SK-N-SH treated with all-trans-retinoic acid at 6 μM for 48 hours (cell line): ENCODE results near the gene RNF112.

Experiments used
- ATAC-seq: fragments of 200-7000 bp; cut with Tn5 transposase; 3 replicates; pipeline ENCODE4 v1.9.1; 2020; ENCODE audit warnings: mild to moderate bottlenecking, moderate library complexity
- ARNTL ChIP-seq: fragments of 450-650 bp; formaldehyde crosslinking; IDR thresholded peaks from 2 replicates; pipeline ENCODE4 v1.5.0; 2020; ENCODE audit warnings: low read depth, mild to moderate bottlenecking, moderate library complexity, borderline replicate concordance
- BACH2 ChIP-seq: fragments of 250-450 bp; sonication (Bioruptor Pico); IDR thresholded peaks from 2 replicates; pipeline ENCODE4 v1.9.0; 2021; ENCODE audit warnings: mild to moderate bottlenecking, borderline replicate concordance
- CREB5 ChIP-seq: fragments of 250-450 bp; sonication (Bioruptor Pico); IDR thresholded peaks from 2 replicates; pipeline ENCODE4 v1.5.1; 2020; ENCODE audit warnings: low read depth, mild to moderate bottlenecking, moderate library complexity
- CSDC2 ChIP-seq: fragments of 250-450 bp; sonication (Bioruptor Pico); IDR thresholded peaks from 2 replicates; pipeline ENCODE4 v1.5.0; 2020; ENCODE audit warnings: mild to moderate bottlenecking, moderate library complexity
- ESRRG ChIP-seq: fragments of 250-450 bp; sonication (Bioruptor Pico); IDR thresholded peaks from 2 replicates; pipeline ENCODE4 v1.6.1; 2021; ENCODE audit warnings: mild to moderate bottlenecking
- GLIS3 ChIP-seq: fragments of 250-450 bp; sonication (Bioruptor Pico); IDR thresholded peaks from 2 replicates; pipeline ENCODE4 v1.5.0; 2020; ENCODE audit warnings: mild to moderate bottlenecking, moderate library complexity
- ISL1 ChIP-seq: fragments of 250-450 bp; sonication (Bioruptor Pico); IDR thresholded peaks from 2 replicates; pipeline ENCODE4 v2.1.2; 2022; ENCODE audit warnings: mild to moderate bottlenecking, moderate library complexity
- OSR1 ChIP-seq: fragments of 250-450 bp; sonication (Bioruptor Pico); IDR thresholded peaks from 2 replicates; pipeline ENCODE4 v1.8.0; 2022; ENCODE audit warnings: moderate library complexity, mild to moderate bottlenecking, inconsistent platforms
- POU6F1 ChIP-seq: fragments of 250-450 bp; sonication (Bioruptor Pico); IDR thresholded peaks from 2 replicates; pipeline ENCODE4 v1.8.0; 2021; ENCODE audit warnings: low read depth, mild to moderate bottlenecking, moderate library complexity, borderline replicate concordance
- PPARA ChIP-seq: fragments of 250-450 bp; sonication (Bioruptor Pico); IDR thresholded peaks from 2 replicates; pipeline ENCODE4 v1.5.0; 2020; ENCODE audit warnings: mild to moderate bottlenecking, borderline replicate concordance
- RARB ChIP-seq: fragments of 250-450 bp; sonication (Bioruptor Pico); IDR thresholded peaks from 2 replicates; pipeline ENCODE4 v1.8.0; 2021; ENCODE audit warnings: mild to moderate bottlenecking, moderate library complexity
- SNAI2 ChIP-seq: fragments of 250-450 bp; sonication (Bioruptor Pico); IDR thresholded peaks from 2 replicates; pipeline ENCODE4 v1.5.0; 2020; ENCODE audit warnings: mild to moderate bottlenecking, moderate library complexity
- TCF4 ChIP-seq: fragments of 250-450 bp; sonication (Bioruptor Pico); IDR thresholded peaks from 2 replicates; pipeline ENCODE4 v1.8.0; 2021; ENCODE audit warnings: mild to moderate bottlenecking, moderate library complexity, borderline replicate concordance
- ZC3H10 ChIP-seq: fragments of 250-450 bp; sonication (Bioruptor Pico); IDR thresholded peaks from 2 replicates; pipeline ENCODE4 v1.5.1; 2021; ENCODE audit warnings: mild to moderate bottlenecking, moderate library complexity
- ZFP3 ChIP-seq: fragments of 250-450 bp; sonication (Bioruptor Pico); IDR thresholded peaks from 2 replicates; pipeline ENCODE4 v1.5.0; 2020; ENCODE audit warnings: mild to moderate bottlenecking, moderate library complexity
- ZFP30 ChIP-seq: fragments of 450-650 bp; formaldehyde crosslinking; IDR thresholded peaks from 2 replicates; pipeline ENCODE4 v1.5.0; 2022; ENCODE audit warnings: mild to moderate bottlenecking, moderate library complexity
- ZNF565 ChIP-seq: fragments of 450-650 bp; formaldehyde crosslinking; conservative IDR thresholded peaks from 2 replicates; pipeline ENCODE4 v1.5.0; 2020; ENCODE audit warnings: low read depth, mild to moderate bottlenecking, moderate library complexity
- ZNF70 ChIP-seq: fragments of 450-650 bp; formaldehyde crosslinking; IDR thresholded peaks from 2 replicates; pipeline ENCODE4 v1.5.0; 2020; ENCODE audit warnings: mild to moderate bottlenecking, moderate library complexity
- TF ChIP-seq, protein P1 (sequence below): fragments of 250-450 bp; sonication (Bioruptor Pico); IDR thresholded peaks from 2 replicates; pipeline ENCODE4 v1.8.0; 2020; ENCODE audit warnings: mild to moderate bottlenecking, moderate library complexity, borderline replicate concordance
- TF ChIP-seq, protein P2 (sequence below): fragments of 250-450 bp; sonication (Bioruptor Pico); IDR thresholded peaks from 2 replicates; pipeline ENCODE4 v1.5.1; 2021; ENCODE audit warnings: mild to moderate bottlenecking, moderate library complexity
- TF ChIP-seq, protein P3 (sequence below): fragments of 250-450 bp; sonication (Bioruptor Pico); IDR thresholded peaks from 2 replicates; pipeline ENCODE4 v1.5.0; 2020; ENCODE audit warnings: mild to moderate bottlenecking, moderate library complexity

Gene RNF112

DNA sequence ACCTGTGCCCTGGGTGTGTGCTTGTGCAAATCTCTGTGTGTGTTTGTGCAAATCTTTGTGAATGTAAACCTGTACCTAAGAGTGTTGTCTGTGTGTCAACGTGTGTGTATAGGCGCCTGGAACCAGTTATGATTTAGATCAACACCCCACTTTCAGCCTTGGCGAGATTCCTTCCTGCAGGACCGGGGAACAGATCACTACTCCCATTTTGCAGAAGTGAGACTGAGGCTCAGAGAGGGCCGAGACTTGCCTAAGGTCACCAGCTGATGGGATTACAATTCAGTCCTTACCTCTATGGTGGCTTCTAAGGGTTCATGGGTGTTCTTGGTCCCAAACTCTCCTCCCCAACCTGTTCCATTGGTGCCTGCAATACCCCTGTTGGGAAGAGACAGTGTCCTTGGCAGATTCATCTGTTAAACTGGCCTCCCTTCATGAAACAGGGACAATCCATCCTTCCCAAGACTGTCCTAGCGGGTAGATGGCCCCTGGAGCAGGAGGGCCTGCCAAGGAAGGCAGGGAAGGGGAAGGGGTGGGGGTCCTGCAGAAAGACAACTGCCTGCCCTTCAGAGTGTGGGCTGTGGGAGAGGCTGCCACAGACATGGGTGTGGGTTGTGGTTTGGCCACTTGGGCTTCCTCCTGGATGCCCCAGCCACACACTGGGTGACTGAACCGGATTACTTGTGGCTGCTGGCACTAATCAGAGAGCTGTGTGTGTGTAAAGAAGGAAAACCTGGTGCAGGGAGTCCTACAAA is 39.6 kb upstream of the RNF112 start:
- no peak for TF ChIP-seq SNAI2 (CRISPR knock-in tag)
- TF ChIP-seq ZNF70 (CRISPR knock-in tag), result no peak
- TF ChIP-seq POU6F1 (CRISPR knock-in tag), result no peak
- no peak for TF ChIP-seq TCF4 (CRISPR knock-in tag)
- TF ChIP-seq ZFP30 (CRISPR knock-in tag), result no peak
- TF ChIP-seq OSR1 (CRISPR knock-in tag), result no peak
- TF ChIP-seq, protein P1, sequence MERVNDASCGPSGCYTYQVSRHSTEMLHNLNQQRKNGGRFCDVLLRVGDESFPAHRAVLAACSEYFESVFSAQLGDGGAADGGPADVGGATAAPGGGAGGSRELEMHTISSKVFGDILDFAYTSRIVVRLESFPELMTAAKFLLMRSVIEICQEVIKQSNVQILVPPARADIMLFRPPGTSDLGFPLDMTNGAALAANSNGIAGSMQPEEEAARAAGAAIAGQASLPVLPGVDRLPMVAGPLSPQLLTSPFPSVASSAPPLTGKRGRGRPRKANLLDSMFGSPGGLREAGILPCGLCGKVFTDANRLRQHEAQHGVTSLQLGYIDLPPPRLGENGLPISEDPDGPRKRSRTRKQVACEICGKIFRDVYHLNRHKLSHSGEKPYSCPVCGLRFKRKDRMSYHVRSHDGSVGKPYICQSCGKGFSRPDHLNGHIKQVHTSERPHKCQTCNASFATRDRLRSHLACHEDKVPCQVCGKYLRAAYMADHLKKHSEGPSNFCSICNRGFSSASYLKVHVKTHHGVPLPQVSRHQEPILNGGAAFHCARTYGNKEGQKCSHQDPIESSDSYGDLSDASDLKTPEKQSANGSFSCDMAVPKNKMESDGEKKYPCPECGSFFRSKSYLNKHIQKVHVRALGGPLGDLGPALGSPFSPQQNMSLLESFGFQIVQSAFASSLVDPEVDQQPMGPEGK (CRISPR knock-in tag), result no peak
- TF ChIP-seq CSDC2 (CRISPR knock-in tag), result no peak
- TF ChIP-seq BACH2 (CRISPR knock-in tag), result no peak
- TF ChIP-seq ISL1 (CRISPR knock-in tag), result no peak
- TF ChIP-seq RARB (CRISPR knock-in tag), result no peak
- TF ChIP-seq, protein P2, sequence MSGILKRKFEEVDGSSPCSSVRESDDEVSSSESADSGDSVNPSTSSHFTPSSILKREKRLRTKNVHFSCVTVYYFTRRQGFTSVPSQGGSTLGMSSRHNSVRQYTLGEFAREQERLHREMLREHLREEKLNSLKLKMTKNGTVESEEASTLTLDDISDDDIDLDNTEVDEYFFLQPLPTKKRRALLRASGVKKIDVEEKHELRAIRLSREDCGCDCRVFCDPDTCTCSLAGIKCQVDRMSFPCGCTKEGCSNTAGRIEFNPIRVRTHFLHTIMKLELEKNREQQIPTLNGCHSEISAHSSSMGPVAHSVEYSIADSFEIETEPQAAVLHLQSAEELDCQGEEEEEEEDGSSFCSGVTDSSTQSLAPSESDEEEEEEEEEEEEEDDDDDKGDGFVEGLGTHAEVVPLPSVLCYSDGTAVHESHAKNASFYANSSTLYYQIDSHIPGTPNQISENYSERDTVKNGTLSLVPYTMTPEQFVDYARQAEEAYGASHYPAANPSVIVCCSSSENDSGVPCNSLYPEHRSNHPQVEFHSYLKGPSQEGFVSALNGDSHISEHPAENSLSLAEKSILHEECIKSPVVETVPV (CRISPR knock-in tag), result no peak
- no peak for TF ChIP-seq ARNTL (CRISPR knock-in tag)
- TF ChIP-seq, all 23 proteins: peak for 0
- no peak for ATAC-seq

DNA sequence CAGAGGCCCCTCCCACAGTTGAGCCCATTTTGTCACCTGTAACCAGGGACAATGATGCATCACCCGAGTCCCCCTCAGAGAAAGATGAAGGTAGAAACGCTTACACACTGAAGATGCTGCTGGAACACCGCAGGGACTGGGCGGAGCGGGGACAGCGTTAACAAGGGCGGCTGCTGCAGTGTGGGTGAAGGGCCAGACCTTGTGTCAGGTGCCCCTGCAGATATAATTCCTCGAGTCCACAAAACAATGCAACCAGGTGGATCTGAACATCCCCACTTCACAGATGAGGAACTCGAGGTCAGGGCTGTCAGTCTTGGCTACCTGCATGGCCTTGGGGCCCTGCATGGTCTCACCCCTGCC is 39.0 kb upstream of the RNF112 start:
- no peak for ATAC-seq
- TF ChIP-seq TCF4 (CRISPR knock-in tag), result no peak
- TF ChIP-seq BACH2 (CRISPR knock-in tag), result no peak
- no peak for TF ChIP-seq ZC3H10 (CRISPR knock-in tag)
- no peak for TF ChIP-seq ARNTL (CRISPR knock-in tag)
- TF ChIP-seq ESRRG (CRISPR knock-in tag), result no peak
- TF ChIP-seq CREB5 (CRISPR knock-in tag), result no peak
- TF ChIP-seq, protein P3, sequence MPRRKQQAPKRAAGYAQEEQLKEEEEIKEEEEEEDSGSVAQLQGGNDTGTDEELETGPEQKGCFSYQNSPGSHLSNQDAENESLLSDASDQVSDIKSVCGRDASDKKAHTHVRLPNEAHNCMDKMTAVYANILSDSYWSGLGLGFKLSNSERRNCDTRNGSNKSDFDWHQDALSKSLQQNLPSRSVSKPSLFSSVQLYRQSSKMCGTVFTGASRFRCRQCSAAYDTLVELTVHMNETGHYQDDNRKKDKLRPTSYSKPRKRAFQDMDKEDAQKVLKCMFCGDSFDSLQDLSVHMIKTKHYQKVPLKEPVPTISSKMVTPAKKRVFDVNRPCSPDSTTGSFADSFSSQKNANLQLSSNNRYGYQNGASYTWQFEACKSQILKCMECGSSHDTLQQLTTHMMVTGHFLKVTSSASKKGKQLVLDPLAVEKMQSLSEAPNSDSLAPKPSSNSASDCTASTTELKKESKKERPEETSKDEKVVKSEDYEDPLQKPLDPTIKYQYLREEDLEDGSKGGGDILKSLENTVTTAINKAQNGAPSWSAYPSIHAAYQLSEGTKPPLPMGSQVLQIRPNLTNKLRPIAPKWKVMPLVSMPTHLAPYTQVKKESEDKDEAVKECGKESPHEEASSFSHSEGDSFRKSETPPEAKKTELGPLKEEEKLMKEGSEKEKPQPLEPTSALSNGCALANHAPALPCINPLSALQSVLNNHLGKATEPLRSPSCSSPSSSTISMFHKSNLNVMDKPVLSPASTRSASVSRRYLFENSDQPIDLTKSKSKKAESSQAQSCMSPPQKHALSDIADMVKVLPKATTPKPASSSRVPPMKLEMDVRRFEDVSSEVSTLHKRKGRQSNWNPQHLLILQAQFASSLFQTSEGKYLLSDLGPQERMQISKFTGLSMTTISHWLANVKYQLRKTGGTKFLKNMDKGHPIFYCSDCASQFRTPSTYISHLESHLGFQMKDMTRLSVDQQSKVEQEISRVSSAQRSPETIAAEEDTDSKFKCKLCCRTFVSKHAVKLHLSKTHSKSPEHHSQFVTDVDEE, result no peak
- TF ChIP-seq ISL1 (CRISPR knock-in tag), result no peak
- no peak for TF ChIP-seq OSR1 (CRISPR knock-in tag)
- no peak for TF ChIP-seq ZNF565
- TF ChIP-seq, protein P1 (CRISPR knock-in tag), result no peak
- no peak for TF ChIP-seq PPARA (CRISPR knock-in tag)
- no peak for TF ChIP-seq POU6F1 (CRISPR knock-in tag)
- TF ChIP-seq SNAI2 (CRISPR knock-in tag), result no peak
- TF ChIP-seq ZFP3 (CRISPR knock-in tag), result no peak
- no peak for TF ChIP-seq GLIS3 (CRISPR knock-in tag)
- TF ChIP-seq, protein P2 (CRISPR knock-in tag), result no peak
- TF ChIP-seq RARB (CRISPR knock-in tag), result no peak
